ENCODE data around the gene C11orf98.
A peak's percentile ranks its signal among the peaks of the same experiment; 100 is the strongest.
"Not testable (repeated sequence)": the region's sequence is repeated elsewhere in the genome, so short reads cannot be mapped to it uniquely, and the experiment has no call there.

Gene C11orf98

DNA sequence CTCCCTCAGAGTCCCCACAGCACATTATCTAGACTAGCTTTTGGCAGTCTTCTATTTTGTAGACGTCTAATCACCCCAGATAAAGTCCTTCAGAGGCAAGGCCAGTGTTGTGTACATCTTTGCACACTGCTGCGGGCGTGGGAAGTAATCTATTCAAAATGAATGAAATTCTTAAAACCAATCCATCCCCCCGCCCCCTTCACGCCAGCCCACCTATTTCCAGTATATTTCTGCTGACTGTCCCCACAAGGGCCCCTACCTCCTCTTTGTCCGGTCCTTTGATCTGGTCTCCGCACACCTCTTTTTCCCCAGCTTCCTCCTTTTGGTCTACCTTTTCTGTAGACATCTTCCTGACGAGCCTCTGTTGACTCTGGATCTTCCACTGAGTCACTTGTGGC, 41.8 kb upstream of the C11orf98 start:
- Histone ChIP-seq H3K4me1 (ENCODE audit: control insufficient read depth in 5 of 5, insufficient read depth in 5 of 5, low read length in 5 of 5) (peaks cover 4 to 45% (median 36%) of the 10 kb centered on the region in 5 donors), H3K27me3 (ENCODE audit: control insufficient read depth in 5 of 5, insufficient read depth in 4 of 5, low read length in 5 of 5) (no peaks in the 10 kb centered on the region)

DNA sequence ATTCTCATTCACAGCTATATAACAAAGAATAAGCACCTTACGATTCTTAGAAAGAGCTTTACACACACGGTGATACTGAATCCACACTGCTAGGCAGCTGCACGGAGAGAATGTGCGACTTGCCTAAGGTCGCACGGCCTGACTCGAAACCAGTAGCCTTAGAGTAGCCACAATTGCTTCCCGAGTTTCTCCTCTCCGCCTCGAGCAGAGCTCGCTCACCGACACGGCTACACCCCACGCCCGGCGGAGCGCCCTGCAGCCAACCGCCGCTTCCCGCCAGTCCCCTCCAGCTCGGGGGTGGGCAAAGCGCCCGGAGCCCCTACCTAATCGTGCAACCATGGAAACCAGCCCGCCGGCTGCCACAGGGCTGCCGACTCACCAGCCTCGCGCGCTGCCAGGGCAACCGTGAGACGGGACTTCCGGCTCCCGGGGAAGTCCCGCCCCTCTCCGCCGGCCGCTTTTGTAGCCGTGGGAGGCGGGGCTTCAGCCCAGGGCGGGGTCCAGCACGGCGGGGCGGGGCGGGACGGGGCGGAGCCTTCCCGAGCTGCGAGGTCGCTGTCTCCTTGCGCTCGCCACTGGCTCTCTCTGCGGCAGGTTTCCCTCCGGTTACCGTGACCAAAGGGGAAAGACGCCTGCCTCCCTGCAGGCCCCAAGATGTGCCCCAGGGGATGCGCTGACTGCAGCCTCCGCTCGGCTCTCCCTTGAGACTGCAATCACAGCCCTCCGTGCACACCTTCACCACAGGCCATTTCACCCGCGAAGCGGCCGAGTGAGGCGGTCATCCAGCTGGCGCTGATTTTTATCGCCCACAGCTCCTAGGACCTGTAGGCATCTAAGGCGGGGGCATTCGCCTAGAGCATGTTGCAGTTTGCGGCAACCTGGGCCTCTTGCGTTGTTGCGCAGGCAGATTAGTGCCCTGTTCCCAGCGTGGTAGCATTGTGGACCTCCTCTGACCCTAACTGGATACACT, 41.2 kb upstream of the C11orf98 start:
- peaks cover 2 to 14% (median 7%) of the 10 kb centered on the region in 5 donors for H3K36me3 ChIP-seq (ENCODE audit: control insufficient read depth in 5 of 5, insufficient read depth in 5 of 5, low read length in 5 of 5)
- peaks cover 4 to 45% (median 36%) of the 10 kb centered on the region in 5 donors for H3K4me1 ChIP-seq (ENCODE audit: control insufficient read depth in 5 of 5, insufficient read depth in 5 of 5, low read length in 5 of 5)
- H3K9me3 ChIP-seq (ENCODE audit: control insufficient read depth in 5 of 5, low read length in 5 of 5) = no peaks in the 10 kb centered on the region
- H3K9ac ChIP-seq (ENCODE audit: low read length in 5 of 5) = peak overlapping the region; percentile 10 to 89 (median 72)
- peak overlapping the region; percentile 75 to 90 (median 84) for H3K4me3 ChIP-seq (ENCODE audit: low read depth in 1 of 5, low read length in 5 of 5)
- peak overlapping the region; percentile 81 for H3K27ac ChIP-seq (ENCODE audit: low read depth, low read length)
- no peaks in the 10 kb centered on the region for H3K27me3 ChIP-seq (ENCODE audit: control insufficient read depth in 5 of 5, insufficient read depth in 4 of 5, low read length in 5 of 5)

More for the DNA sequence above, 41.8 kb upstream of the C11orf98 start:
- no peaks in the 10 kb centered on the region for H3K9me3 ChIP-seq (ENCODE audit: control insufficient read depth in 5 of 5, low read length in 5 of 5)
- peak overlapping the region; percentile 41 for H3K27ac ChIP-seq (ENCODE audit: low read depth, low read length)
- H3K4me3 ChIP-seq (ENCODE audit: low read depth in 1 of 5, low read length in 5 of 5) = peak overlapping the region; percentile 51 to 85 (median 80)
- peak overlapping the region in 2 of 5 donors; percentile 35 to 48 for H3K9ac ChIP-seq (ENCODE audit: low read length in 5 of 5)
- peaks cover 0 to 14% (median 11%) of the 10 kb centered on the region in 5 donors for H3K36me3 ChIP-seq (ENCODE audit: control insufficient read depth in 5 of 5, insufficient read depth in 5 of 5, low read length in 5 of 5)

DNA sequence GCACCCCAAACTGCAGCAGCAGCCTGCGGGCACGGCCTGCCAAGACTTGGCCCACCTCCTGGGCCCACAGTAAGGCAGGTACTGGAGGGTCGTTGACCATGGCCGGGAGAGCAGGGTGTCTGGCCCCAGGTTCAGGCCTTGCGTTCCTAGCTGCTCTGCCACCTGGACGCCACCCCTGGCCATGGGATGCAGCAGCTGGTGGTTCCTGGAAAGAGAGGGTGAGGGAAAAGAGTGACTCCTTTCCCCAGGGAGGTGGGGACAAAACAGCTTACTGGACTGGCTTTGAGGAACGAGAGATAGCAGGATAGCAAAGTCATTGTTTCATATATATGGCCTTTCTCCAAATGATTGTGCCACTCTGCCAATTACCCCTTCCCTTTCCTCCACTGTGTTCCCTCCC, 40.4 kb upstream of the C11orf98 start:
- Histone ChIP-seq H3K27me3 (ENCODE audit: control insufficient read depth in 5 of 5, insufficient read depth in 4 of 5, low read length in 5 of 5) (no peaks in the 10 kb centered on the region), H3K27ac (ENCODE audit: low read depth, low read length) (peak overlapping the region; percentile 81), H3K4me3 (ENCODE audit: low read depth in 1 of 5, low read length in 5 of 5) (peak overlapping the region; percentile 68 to 90 (median 84)), H3K9ac (ENCODE audit: low read length in 5 of 5) (peak overlapping the region; percentile 10 to 89 (median 72)), H3K36me3 (ENCODE audit: control insufficient read depth in 5 of 5, insufficient read depth in 5 of 5, low read length in 5 of 5) (peaks cover 0 to 12% (median 4%) of the 10 kb centered on the region in 5 donors), H3K9me3 (ENCODE audit: control insufficient read depth in 5 of 5, low read length in 5 of 5) (no peaks in the 10 kb centered on the region), H3K4me1 (ENCODE audit: control insufficient read depth in 5 of 5, insufficient read depth in 5 of 5, low read length in 5 of 5) (peaks cover 4 to 41% (median 34%) of the 10 kb centered on the region in 5 donors)

DNA sequence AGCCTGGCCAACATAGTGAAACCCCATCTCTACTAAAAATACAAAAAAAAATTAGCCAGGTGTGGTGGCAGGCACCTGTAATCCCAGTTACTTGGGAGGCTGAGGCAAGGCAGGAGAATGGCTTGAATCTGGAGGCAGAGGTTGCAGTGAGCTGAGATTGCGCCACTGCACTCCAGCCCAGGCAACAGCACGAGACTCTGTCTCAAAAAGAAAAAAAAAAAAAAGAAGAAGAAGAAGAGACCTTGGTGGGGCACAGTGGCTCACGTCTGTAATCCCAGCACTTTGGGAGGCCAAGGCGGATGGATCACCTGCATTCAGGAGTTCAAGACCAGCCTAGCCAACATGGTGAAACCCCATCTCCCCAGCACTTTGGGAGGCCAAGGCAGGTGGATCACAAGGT, 38.9 kb upstream of the C11orf98 start:
- peaks cover 2 to 26% (median 23%) of the 10 kb centered on the region in 5 donors for H3K4me1 ChIP-seq (ENCODE audit: control insufficient read depth in 5 of 5, insufficient read depth in 5 of 5, low read length in 5 of 5)
- not testable (repeated sequence) for H3K9ac ChIP-seq (ENCODE audit: low read length in 5 of 5); H3K9me3 ChIP-seq (ENCODE audit: control insufficient read depth in 5 of 5, low read length in 5 of 5); H3K4me3 ChIP-seq (ENCODE audit: low read depth in 1 of 5, low read length in 5 of 5); H3K27ac ChIP-seq (ENCODE audit: low read depth, low read length); H3K27me3 ChIP-seq (ENCODE audit: control insufficient read depth in 5 of 5, insufficient read depth in 4 of 5, low read length in 5 of 5)
- peaks cover 0 to 12% (median 4%) of the 10 kb centered on the region in 5 donors for H3K36me3 ChIP-seq (ENCODE audit: control insufficient read depth in 5 of 5, insufficient read depth in 5 of 5, low read length in 5 of 5)

DNA sequence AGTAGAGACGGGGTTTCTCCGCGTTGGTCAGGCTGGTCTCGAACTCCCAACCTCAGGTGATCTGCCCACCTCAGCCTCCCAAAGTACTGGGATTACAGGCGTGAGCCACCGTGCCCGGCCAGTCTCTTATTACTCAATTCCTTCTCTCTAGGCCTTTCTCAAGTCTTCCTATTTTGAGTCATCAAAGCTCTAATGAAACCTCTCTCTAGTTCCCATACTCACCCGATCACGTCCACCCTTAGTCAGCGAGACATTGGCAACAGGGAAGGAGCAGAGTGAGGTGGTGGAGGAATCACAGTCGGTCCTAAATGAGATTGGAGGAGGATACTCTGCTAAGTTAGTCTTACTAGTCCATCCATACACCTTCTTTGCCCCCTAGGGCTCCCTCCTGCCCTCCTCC, 37.2 kb upstream of the C11orf98 start:
- no peaks in the 10 kb centered on the region for H3K27me3 ChIP-seq (ENCODE audit: control insufficient read depth in 5 of 5, insufficient read depth in 4 of 5, low read length in 5 of 5)
- H3K36me3 ChIP-seq (ENCODE audit: control insufficient read depth in 5 of 5, insufficient read depth in 5 of 5, low read length in 5 of 5) = peaks cover 0 to 12% (median 4%) of the 10 kb centered on the region in 5 donors
- H3K27ac ChIP-seq (ENCODE audit: low read depth, low read length) = no peak overlapping the region
- H3K9ac ChIP-seq (ENCODE audit: low read length in 5 of 5) = no peak overlapping the region
- no peak overlapping the region for H3K4me3 ChIP-seq (ENCODE audit: low read depth in 1 of 5, low read length in 5 of 5)
- H3K4me1 ChIP-seq (ENCODE audit: control insufficient read depth in 5 of 5, insufficient read depth in 5 of 5, low read length in 5 of 5) = peaks cover 2 to 19% (median 16%) of the 10 kb centered on the region in 5 donors
- H3K9me3 ChIP-seq (ENCODE audit: control insufficient read depth in 5 of 5, low read length in 5 of 5) = no peaks in the 10 kb centered on the region

DNA sequence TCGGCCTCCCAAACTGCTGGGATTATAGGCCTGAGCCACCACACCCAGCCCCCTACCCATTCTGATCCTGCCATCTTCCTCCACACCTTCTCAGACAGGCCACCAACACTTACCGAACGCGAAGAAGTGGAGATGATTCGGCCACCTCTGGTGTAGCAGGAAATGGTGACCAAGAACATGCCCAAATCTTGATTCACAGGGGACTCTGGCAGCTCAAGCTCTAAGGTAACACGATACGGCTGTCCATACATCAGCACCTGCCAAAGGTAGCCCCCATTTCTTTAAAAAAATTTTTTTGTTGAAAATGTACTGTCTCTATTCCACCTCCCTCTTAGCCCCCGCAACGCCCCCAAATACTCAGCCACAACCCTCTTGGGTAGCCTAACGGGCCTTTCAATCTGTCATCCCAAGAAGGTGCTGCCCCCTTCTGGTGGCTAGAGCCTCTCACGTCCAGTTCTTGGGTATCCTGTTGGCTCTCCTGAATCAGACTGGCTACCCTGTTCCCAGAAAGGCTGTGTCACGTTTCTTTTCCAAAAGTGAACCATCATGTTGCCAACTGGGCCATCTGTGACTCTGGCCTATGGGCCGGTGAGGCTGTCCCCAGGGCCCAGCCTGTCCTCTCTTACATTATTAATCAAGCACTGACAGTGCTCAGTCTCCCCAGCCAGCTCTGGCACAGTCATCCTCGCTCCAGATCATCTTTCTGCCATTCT, 29.6 kb upstream of the C11orf98 start:
- Histone ChIP-seq H3K36me3 (ENCODE audit: control insufficient read depth in 5 of 5, insufficient read depth in 5 of 5, low read length in 5 of 5) (peaks cover 0 to 42% (median 27%) of the 10 kb centered on the region in 5 donors), H3K4me3 (ENCODE audit: low read depth in 1 of 5, low read length in 5 of 5) (no peak overlapping the region), H3K27me3 (ENCODE audit: control insufficient read depth in 5 of 5, insufficient read depth in 4 of 5, low read length in 5 of 5) (no peaks in the 10 kb centered on the region), H3K9ac (ENCODE audit: low read length in 5 of 5) (peak overlapping the region in 2 of 5 donors; percentile 14 to 66), H3K27ac (ENCODE audit: low read depth, low read length) (peak overlapping the region; percentile 60), H3K4me1 (ENCODE audit: control insufficient read depth in 5 of 5, insufficient read depth in 5 of 5, low read length in 5 of 5) (peaks cover 7 to 19% (median 17%) of the 10 kb centered on the region in 5 donors), H3K9me3 (ENCODE audit: control insufficient read depth in 5 of 5, low read length in 5 of 5) (no peaks in the 10 kb centered on the region)

DNA sequence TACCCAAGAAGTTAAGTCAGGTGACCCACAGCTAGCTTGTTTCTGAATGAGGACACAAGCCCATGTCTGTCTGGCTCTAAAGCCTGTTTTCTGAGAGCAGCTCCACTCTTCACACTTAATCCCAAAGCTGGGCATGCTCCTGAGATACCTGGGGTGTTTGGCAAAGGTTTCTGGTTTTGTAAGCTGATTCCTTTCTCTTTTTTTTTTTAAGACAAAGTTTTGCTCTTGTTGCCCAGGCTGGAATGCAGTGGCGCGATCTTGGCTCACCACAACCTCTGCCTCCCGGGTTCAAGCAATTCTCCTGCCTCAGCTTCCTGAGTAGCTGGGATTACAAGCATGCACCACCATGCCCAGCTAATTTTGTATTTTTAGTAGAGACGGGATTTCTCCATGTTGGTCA, 28.6 kb upstream of the C11orf98 start:
- H3K27ac ChIP-seq (ENCODE audit: low read depth, low read length); H3K27me3 ChIP-seq (ENCODE audit: control insufficient read depth in 5 of 5, insufficient read depth in 4 of 5, low read length in 5 of 5): not testable (repeated sequence)
- peaks cover 10 to 28% (median 25%) of the 10 kb centered on the region in 5 donors for H3K4me1 ChIP-seq (ENCODE audit: control insufficient read depth in 5 of 5, insufficient read depth in 5 of 5, low read length in 5 of 5)

DNA sequence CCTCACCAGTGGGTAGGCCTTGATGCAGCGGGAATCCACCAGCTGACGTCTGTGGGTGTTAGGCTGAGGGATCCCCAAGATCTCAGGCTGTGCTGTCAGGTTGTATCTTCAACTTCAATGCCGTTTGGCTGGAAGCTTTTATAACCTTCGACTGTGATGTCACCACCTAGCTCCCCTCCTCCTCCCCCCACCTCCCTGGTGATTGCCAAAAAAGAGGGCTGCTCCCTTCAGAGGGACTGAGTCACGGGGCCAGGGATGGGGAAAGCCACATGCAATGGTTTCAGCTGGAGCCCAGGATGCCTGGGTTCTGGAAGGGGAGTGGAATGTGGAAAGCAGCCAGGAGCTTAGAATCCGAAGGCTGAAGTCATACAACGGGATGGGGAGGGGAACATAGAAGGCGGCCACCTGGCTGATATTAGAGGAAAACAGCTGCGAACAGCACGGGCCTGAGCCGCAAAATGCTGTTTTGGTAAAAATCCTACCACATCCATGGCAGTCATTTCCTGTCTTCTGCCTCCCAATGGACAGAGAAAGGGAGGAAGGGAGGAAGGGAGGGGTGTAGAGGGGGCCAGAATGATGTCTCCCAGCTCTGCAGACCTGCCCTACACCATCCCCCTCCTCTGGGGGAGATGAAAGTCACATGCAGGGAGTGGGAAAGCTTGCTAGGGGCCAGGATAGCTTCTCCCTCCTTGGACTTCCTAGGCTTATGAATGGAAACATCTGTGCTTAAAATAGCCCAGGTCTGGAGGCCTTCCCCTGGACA, 24.6 kb upstream of the C11orf98 start, which contains the start of gene LRRN4CL:
TSS of gene LRRN4CL (minus strand) at position 110 of the 763 bp plus-strand sequence. CDS start 1,022 bp downstream, outside the sequence.
- Histone ChIP-seq H3K4me1 (ENCODE audit: control insufficient read depth in 5 of 5, insufficient read depth in 5 of 5, low read length in 5 of 5) (peaks cover 10 to 34% (median 29%) of the 10 kb centered on the region in 5 donors), H3K27ac (ENCODE audit: low read depth, low read length) (peak within 1 kb of the TSS; percentile 69), H3K4me3 (ENCODE audit: low read depth in 1 of 5, low read length in 5 of 5) (peak within 1 kb of the TSS; percentile 50 to 80 (median 59)), H3K9ac (ENCODE audit: low read length in 5 of 5) (peak within 1 kb of the TSS; percentile 1 to 62 (median 41)), H3K9me3 (ENCODE audit: control insufficient read depth in 5 of 5, low read length in 5 of 5) (no peaks in the 10 kb centered on the region), H3K36me3 (ENCODE audit: control insufficient read depth in 5 of 5, insufficient read depth in 5 of 5, low read length in 5 of 5) (peaks cover 0 to 38% (median 27%) of the 10 kb centered on the region in 5 donors), H3K27me3 (ENCODE audit: control insufficient read depth in 5 of 5, insufficient read depth in 4 of 5, low read length in 5 of 5) (no peaks in the 10 kb centered on the region)

More for the DNA sequence above, 28.6 kb upstream of the C11orf98 start:
- H3K36me3 ChIP-seq (ENCODE audit: control insufficient read depth in 5 of 5, insufficient read depth in 5 of 5, low read length in 5 of 5) = peaks cover 0 to 42% (median 27%) of the 10 kb centered on the region in 5 donors
- H3K4me3 ChIP-seq (ENCODE audit: low read depth in 1 of 5, low read length in 5 of 5); H3K9ac ChIP-seq (ENCODE audit: low read length in 5 of 5); H3K9me3 ChIP-seq (ENCODE audit: control insufficient read depth in 5 of 5, low read length in 5 of 5): not testable (repeated sequence)

DNA sequence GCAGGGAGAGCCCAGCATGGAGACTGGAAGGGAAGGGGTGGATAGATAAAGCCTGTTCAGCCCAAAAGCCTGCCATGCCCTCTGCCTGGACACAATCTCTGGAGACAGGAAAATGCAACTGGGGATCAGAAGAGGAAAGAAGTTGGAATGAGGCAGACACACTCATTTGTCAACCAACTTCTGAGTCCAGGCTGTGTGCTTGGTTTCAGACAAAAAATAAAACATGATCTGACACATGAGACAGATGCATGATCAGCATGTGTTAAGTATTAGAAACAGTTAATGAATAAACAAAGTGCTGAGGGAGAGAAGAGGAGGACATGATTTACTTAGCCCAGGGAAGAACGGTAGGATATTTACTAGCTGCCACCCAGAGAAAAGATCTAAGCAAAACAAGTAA, 23.5 kb upstream of the C11orf98 start:
- no peaks in the 10 kb centered on the region for H3K27me3 ChIP-seq (ENCODE audit: control insufficient read depth in 5 of 5, insufficient read depth in 4 of 5, low read length in 5 of 5)
- H3K36me3 ChIP-seq (ENCODE audit: control insufficient read depth in 5 of 5, insufficient read depth in 5 of 5, low read length in 5 of 5) = peaks cover 0 to 37% (median 26%) of the 10 kb centered on the region in 5 donors
- H3K27ac ChIP-seq (ENCODE audit: low read depth, low read length) = peak overlapping the region; percentile 69
- H3K9me3 ChIP-seq (ENCODE audit: control insufficient read depth in 5 of 5, low read length in 5 of 5) = no peaks in the 10 kb centered on the region
- peak overlapping the region; percentile 43 to 80 (median 59) for H3K4me3 ChIP-seq (ENCODE audit: low read depth in 1 of 5, low read length in 5 of 5)
- H3K9ac ChIP-seq (ENCODE audit: low read length in 5 of 5) = peak overlapping the region in 3 of 5 donors; percentile 25 to 62 (median 45)
- H3K4me1 ChIP-seq (ENCODE audit: control insufficient read depth in 5 of 5, insufficient read depth in 5 of 5, low read length in 5 of 5) = peaks cover 8 to 29% (median 26%) of the 10 kb centered on the region in 5 donors
